Ovary (tissue), 9 donors: ENCODE data around the gene RASGRP3. TPM values are rescaled to one million over a fixed set of nuclear protein-coding genes. Genes with fewer than 3 reads are reported as not detected.

ENCODE experiments used
- DNase-seq, 5 donors: peaks; one replicate each; pipeline ENCODE4 v3.0.0-alpha.2; 2019 to 2020
- H3K27ac ChIP-seq, 2 donors: fragments of 200-600 bp; one replicate each; pipeline versions ENCODE4 v1.5.1 to v1.8.0; 2019 to 2022
- H3K27me3 ChIP-seq: fragments of 200-600 bp; one replicate; pipeline ENCODE4 v1.8.0; 2022
- H3K36me3 ChIP-seq: fragments of 200-600 bp; sonication (generic); one replicate; pipeline ENCODE4 v1.5.1; 2019
- H3K4me1 ChIP-seq: one replicate; pipeline ENCODE4 v1.8.1; 2013; ENCODE audit warnings: mild to moderate bottlenecking, moderate library complexity; ENCODE audit not compliant: insufficient read depth
- H3K4me3 ChIP-seq: fragments of 200-600 bp; sonication (generic); one replicate; pipeline ENCODE4 v1.5.1; 2017
- H3K9me3 ChIP-seq, 2 donors: fragments of 200-600 bp in 1 of 2; sonication (generic) in 1 of 2; one replicate each; pipeline versions ENCODE4 v1.5.1 to v1.8.1; 2013 to 2019; ENCODE audit warnings: mild to moderate bottlenecking in 1 of 2, moderate library complexity in 1 of 2
- EP300 ChIP-seq: sonication (generic); formaldehyde crosslinking; IDR thresholded peaks from one replicate; pipeline ENCODE4 v1.6.1; 2017; ENCODE audit warnings: antibody characterized with exemption
- POLR2A ChIP-seq: fragments of 450-650 bp; IDR thresholded peaks from one replicate; pipeline ENCODE4 v1.6.1; 2017; ENCODE audit warnings: antibody characterized with exemption, mild to moderate bottlenecking, moderate library complexity
- WGBS, 3 donors: extraction: QIAGEN DNeasy Blood & Tissue Kit in 1 of 3; methylation state at CpG; one replicate each; pipeline versions ENCODE4 v1.1.5 to v1.1.7; 2013 to 2017; 5-methylcytosine and 5-hydroxymethylcytosine counted together
- intact Hi-C, 4 donors: fragments of 100-400 bp; cut with DNase I; formaldehyde crosslinking; loops; one replicate each; pipeline versions ENCODE4 v1.11.0 to v1.15.1; 2022 to 2023
- polyA plus RNA-seq, 2 donors: library from polyadenylated mRNA; stranded (reverse); fragments of 200-250 nt in 1 of 2; fragments of 350-450 nt in 1 of 2; fragmentation: Illumina TruSeq in 1 of 2; extraction: RNeasy Lipid Tissue Mini Kit (QIAGEN cat#74804) in 1 of 2; gene quantifications; one replicate each; pipeline ENCODE4 v1.2.3, GENCODE V29; 2013 to 2014
- total RNA-seq, 7 donors: library from RNA; depleted of rRNA in 2 of 7; stranded (reverse); fragments of >200 nt in 2 of 7; fragmentation: NEBNext Ultra II Directional in 3 of 7; extraction: Animal tissue kit (Norgen Biotek cat#: 25700) in 3 of 7; gene quantifications; one replicate each; pipeline versions ENCODE4 v1.1.0 to v1.2.4, GENCODE V29; 2016 to 2023
- TF ChIP-seq, protein P1 (sequence below), 3 donors: fragments of 450-650 bp in 2 of 3; fragments of 200-600 bp in 1 of 3; IDR thresholded peaks; one replicate each; pipeline versions ENCODE4 v1.5.1 to v1.8.0; 2016 to 2022; ENCODE audit warnings: antibody characterized with exemption in 3 of 3, mild to moderate bottlenecking in 1 of 3
- donor health status: DM: no; HTN: no; CAD: no; lungs with moderate emphysema.
- donor health status: DM: no; HTN: no; CAD: no.
- donor health status: Bipolar disorder and iron deficiency.
- donor health status: DM: yes; HTN: yes; CAD: no.
- donor health status: DM: no; HTN: no; CAD: no.
- donor health status: DM: yes; HTN: yes; CAD: no.

Gene RASGRP3
- total and polyA plus RNA-seq, 9 donors = 1.9 to 6.4 (median 3.0) TPM

DNA sequence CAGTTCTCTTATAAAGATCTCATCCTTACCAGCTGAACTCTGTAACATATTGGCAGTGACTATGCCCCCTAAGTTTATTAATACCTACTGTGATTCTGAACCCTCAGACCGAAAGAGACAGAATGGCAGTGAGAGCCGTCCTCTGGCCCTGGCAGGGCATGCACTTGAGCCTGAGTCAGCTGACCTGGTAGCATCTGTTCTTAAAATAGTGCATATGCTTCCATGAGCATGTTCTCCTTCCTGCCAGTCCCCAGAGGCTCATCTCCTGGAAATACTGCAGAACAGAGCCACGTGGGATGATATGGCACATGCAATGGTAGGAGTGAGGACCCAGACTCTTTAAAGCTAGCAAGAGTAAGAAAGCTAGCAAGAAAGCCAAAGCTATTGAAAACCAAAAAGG is 59.0 kb downstream of the RASGRP3 start:
- no peak overlapping the region for H3K4me3 ChIP-seq
- no peaks in the 10 kb centered on the region for H3K27me3 ChIP-seq
- H3K9me3 ChIP-seq = no peaks in the 10 kb centered on the region
- WGBS, 3 donors = 84 to 86% (median 85%) methylated on average over 3 of the region's 3 CpGs
- intact Hi-C loops = no loop called here
- no peak overlapping the region for H3K27ac ChIP-seq
- no peaks in the 10 kb centered on the region for H3K4me1 ChIP-seq
- H3K36me3 ChIP-seq = no peaks in the 10 kb centered on the region
- no peak for TF ChIP-seq POLR2A
- TF ChIP-seq, protein P1, sequence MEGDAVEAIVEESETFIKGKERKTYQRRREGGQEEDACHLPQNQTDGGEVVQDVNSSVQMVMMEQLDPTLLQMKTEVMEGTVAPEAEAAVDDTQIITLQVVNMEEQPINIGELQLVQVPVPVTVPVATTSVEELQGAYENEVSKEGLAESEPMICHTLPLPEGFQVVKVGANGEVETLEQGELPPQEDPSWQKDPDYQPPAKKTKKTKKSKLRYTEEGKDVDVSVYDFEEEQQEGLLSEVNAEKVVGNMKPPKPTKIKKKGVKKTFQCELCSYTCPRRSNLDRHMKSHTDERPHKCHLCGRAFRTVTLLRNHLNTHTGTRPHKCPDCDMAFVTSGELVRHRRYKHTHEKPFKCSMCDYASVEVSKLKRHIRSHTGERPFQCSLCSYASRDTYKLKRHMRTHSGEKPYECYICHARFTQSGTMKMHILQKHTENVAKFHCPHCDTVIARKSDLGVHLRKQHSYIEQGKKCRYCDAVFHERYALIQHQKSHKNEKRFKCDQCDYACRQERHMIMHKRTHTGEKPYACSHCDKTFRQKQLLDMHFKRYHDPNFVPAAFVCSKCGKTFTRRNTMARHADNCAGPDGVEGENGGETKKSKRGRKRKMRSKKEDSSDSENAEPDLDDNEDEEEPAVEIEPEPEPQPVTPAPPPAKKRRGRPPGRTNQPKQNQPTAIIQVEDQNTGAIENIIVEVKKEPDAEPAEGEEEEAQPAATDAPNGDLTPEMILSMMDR (IDR thresholded peaks at IDR 0.05) = no peak
- no peak for TF ChIP-seq EP300
- DNase-seq = no peak

DNA sequence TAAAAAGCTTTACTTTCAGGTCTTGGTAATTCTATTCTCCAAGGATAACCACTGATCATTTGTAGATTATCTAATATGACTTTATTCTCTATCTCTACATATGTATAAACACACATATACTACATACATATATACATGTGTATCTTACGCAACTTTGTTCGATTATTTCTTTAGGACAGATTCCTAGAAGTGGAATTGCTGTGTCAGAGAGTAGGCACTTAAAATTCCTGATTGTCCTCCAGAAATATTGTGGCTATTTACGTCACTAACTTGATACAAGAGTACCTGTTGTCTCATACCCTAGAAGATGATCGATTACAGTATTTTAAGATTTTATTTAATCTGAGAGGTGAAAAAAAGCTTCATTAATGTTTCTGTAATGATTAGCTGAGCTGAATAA is 64.8 kb downstream of the RASGRP3 start:
- Histone ChIP-seq H3K4me1 (no peaks in the 10 kb centered on the region), H3K4me3 (no peak overlapping the region), H3K27me3 (no peaks in the 10 kb centered on the region), H3K27ac (no peak overlapping the region), H3K9me3 (no peaks in the 10 kb centered on the region), H3K36me3 (no peaks in the 10 kb centered on the region)
- DNase-seq = no peak
- 81 to 93% (median 92%) methylated on average over 4 of the region's 4 CpGs for WGBS, 3 donors
- TF ChIP-seq POLR2A = no peak
- TF ChIP-seq, protein P1 (IDR thresholded peaks at IDR 0.05) = no peak
- no peak for TF ChIP-seq EP300
- intact Hi-C loops = no loop called here

DNA sequence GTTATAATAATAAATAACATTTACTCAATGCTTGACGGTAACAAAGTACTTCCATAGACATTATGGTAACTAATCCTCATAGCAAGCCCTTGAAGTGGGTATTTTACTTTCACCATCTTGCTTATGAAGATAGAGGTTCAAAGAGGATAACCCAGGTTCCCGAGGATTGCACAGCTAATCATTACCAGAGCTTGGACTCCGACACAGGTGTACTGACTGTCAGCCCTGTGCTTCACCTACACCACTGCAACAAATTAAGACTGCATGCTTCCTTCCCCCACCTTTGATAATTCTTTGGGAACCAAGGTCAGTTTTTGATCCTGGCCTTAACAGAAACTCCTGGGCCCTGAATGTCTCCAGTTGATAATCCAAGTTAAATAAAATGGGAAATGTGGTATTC is 73.8 kb downstream of the RASGRP3 start:
- no peaks in the 10 kb centered on the region for H3K9me3 ChIP-seq
- WGBS, 3 donors = 89 to 96% (median 92%) methylated on average over 3 of the region's 3 CpGs
- TF ChIP-seq EP300 (no peak), POLR2A (no peak)
- TF ChIP-seq, protein P1 (IDR thresholded peaks at IDR 0.05) = no peak
- H3K27ac ChIP-seq = no peak overlapping the region
- peaks cover 3% of the 10 kb centered on the region for H3K4me1 ChIP-seq
- H3K27me3 ChIP-seq = no peaks in the 10 kb centered on the region
- H3K36me3 ChIP-seq = no peaks in the 10 kb centered on the region
- DNase-seq = no peak
- H3K4me3 ChIP-seq = no peak overlapping the region
- intact Hi-C loops = no loop called here

DNA sequence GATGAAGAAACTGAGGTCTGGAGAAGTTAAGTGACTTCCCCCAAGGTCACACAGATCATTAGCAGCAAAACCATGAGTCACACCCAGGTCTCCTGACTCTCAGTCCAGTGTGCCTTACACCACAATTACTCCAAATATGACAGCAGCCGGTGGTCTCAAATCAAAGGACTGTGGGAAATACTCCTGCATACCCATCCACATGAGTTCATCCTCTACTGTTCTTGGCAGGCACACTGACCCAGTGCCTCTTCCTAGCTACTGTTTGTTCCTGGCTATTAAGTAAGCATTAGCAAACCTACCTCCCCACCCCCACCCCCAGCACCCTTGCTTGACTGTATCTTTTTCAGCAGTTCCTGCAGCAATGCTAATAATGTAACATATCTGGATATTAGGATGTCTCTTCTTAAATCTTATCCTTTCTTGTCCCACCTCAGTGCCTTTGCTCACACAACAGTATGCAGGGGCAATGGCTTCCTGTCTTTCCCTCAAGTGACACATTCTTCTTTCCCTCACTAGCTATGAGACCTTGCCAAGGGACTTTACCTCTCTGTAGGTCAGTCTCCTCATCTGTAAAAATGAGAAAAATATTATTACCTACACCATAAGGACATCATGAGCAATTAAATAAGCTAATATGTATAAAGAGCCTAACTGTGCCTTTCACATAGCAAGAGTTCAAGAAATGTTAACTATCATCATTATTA is 76.5 kb downstream of the RASGRP3 start:
- WGBS, 3 donors = 57 to 71% (median 60%) methylated on average over 1 of the region's 1 CpG

More for the DNA sequence above, 76.5 kb downstream of the RASGRP3 start:
- H3K4me3 ChIP-seq = no peak overlapping the region
- H3K36me3 ChIP-seq = no peaks in the 10 kb centered on the region
- TF ChIP-seq EP300 = no peak
- no peak for TF ChIP-seq POLR2A
- TF ChIP-seq, protein P1 (IDR thresholded peaks at IDR 0.05) = no peak
- no peaks in the 10 kb centered on the region for H3K9me3 ChIP-seq
- intact Hi-C loops = no loop called here
- no peak for DNase-seq
- no peaks in the 10 kb centered on the region for H3K27me3 ChIP-seq
- no peak overlapping the region for H3K27ac ChIP-seq
- peaks cover 3% of the 10 kb centered on the region for H3K4me1 ChIP-seq
